GM12801 (cell line): ENCODE measurements around the gene ARMC7.

Experiments
- CTCF ChIP-seq: IDR thresholded peaks from one replicate; pipeline ENCODE4 v1.5.1; 2011; ENCODE audit warnings: control low read depth; ENCODE audit not compliant: insufficient read length; ENCODE audit errors: extremely low read depth

Gene ARMC7

GRCh38 chr17:75064460-75064859 is 45.3 kb upstream of the ARMC7 start:
- no peak for TF ChIP-seq CTCF

GRCh38 chr17:75064867-75065561 is 44.8 kb upstream of the ARMC7 start:
- no peak for TF ChIP-seq CTCF

- no peak for TF ChIP-seq CTCF
Measured at GRCh38 chr17:75065562-75066151, 44.1 kb upstream of the ARMC7 start.

- no peak for TF ChIP-seq CTCF
Measured at GRCh38 chr17:75067856-75068255, 41.9 kb upstream of the ARMC7 start.

- TF ChIP-seq CTCF = no peak
Measured at GRCh38 chr17:75068750-75069149, 41.0 kb upstream of the ARMC7 start.

GRCh38 chr17:75069783-75070182 is 40.0 kb upstream of the ARMC7 start:
- no peak for TF ChIP-seq CTCF

- TF ChIP-seq CTCF = no peak
Measured at GRCh38 chr17:75073618-75074047, 36.1 kb upstream of the ARMC7 start.
